Trophoblast cell (in vitro differentiated cells and primary cell): Measurements from ENCODE around the gene DLGAP1.

Experiments
- DNase-seq, 2 donors: peaks; one replicate each; pipeline ENCODE4 v3.0.0-alpha.2; 2016
- H2AFZ ChIP-seq: 2 replicates; pipeline ENCODE4 v1.6.1; 2013; ENCODE audit warnings: low read length, moderate library complexity, mild to moderate bottlenecking; ENCODE audit not compliant: insufficient read depth, poor library complexity
- H2AK5ac ChIP-seq: 2 replicates; pipeline ENCODE4 v1.6.1; 2013; ENCODE audit warnings: mild to moderate bottlenecking, low read length
- H2BK120ac ChIP-seq: 2 replicates; pipeline ENCODE4 v1.6.1; 2013; ENCODE audit warnings: low read length, mild to moderate bottlenecking, moderate library complexity; ENCODE audit not compliant: insufficient read depth, poor library complexity
- H2BK12ac ChIP-seq: 2 replicates; pipeline ENCODE4 v1.6.1; 2013; ENCODE audit warnings: mild to moderate bottlenecking, low read length, moderate library complexity
- H2BK5ac ChIP-seq: 2 replicates; pipeline ENCODE4 v1.6.1; 2013; ENCODE audit warnings: low read length, low read depth, moderate library complexity, mild to moderate bottlenecking; ENCODE audit not compliant: poor library complexity
- H3K14ac ChIP-seq: 2 replicates; pipeline ENCODE4 v1.6.1; 2013; ENCODE audit warnings: mild to moderate bottlenecking, low read length
- H3K18ac ChIP-seq: 2 replicates; pipeline ENCODE4 v1.6.1; 2013; ENCODE audit warnings: mild to moderate bottlenecking, low read length
- H3K23ac ChIP-seq: 2 replicates; pipeline ENCODE4 v1.6.1; 2013; ENCODE audit warnings: low read length
- H3K27ac ChIP-seq: 2 replicates; pipeline ENCODE4 v1.5.1; 2013; ENCODE audit warnings: low read depth, mild to moderate bottlenecking, inconsistent platforms, low read length, moderate library complexity
- H3K27me3 ChIP-seq: 2 replicates; pipeline ENCODE4 v1.6.1; 2013; ENCODE audit warnings: inconsistent platforms, mild to moderate bottlenecking, low read length, moderate library complexity; ENCODE audit not compliant: insufficient read depth
- H3K36me3 ChIP-seq, 2 experiments: 1 replicate in 1 of 2; 2 replicates in 1 of 2; pipeline ENCODE4 v1.6.1; 2013; ENCODE audit warnings: low read length in 2 of 2, mild to moderate bottlenecking in 2 of 2, moderate library complexity in 1 of 2; ENCODE audit not compliant: insufficient read depth in 2 of 2, control insufficient read depth in 1 of 2
- H3K4ac ChIP-seq: 2 replicates; pipeline ENCODE4 v1.6.1; 2013; ENCODE audit warnings: low read depth, mild to moderate bottlenecking, low read length, moderate library complexity
- H3K4me1 ChIP-seq, 2 experiments: 1 replicate in 1 of 2; 2 replicates in 1 of 2; pipeline ENCODE4 v1.6.1; 2013; ENCODE audit warnings: low read length in 2 of 2, mild to moderate bottlenecking in 2 of 2, moderate library complexity in 1 of 2; ENCODE audit not compliant: insufficient read depth in 2 of 2, control insufficient read depth in 1 of 2
- H3K4me2 ChIP-seq: 2 replicates; pipeline ENCODE4 v1.6.1; 2013; ENCODE audit warnings: inconsistent platforms, mild to moderate bottlenecking, low read length, moderate library complexity
- H3K4me3 ChIP-seq: 2 replicates; pipeline ENCODE4 v1.5.1; 2013; ENCODE audit warnings: mild to moderate bottlenecking, low read depth, low read length, inconsistent platforms
- H3K79me1 ChIP-seq: one replicate; pipeline ENCODE4 v1.6.1; 2013; ENCODE audit warnings: low read length
- H3K79me2 ChIP-seq: 2 replicates; pipeline ENCODE4 v1.6.1; 2013; ENCODE audit warnings: low read length, mild to moderate bottlenecking; ENCODE audit not compliant: control insufficient read depth, insufficient read depth, poor library complexity
- H3K9ac ChIP-seq: 2 replicates; pipeline ENCODE4 v1.6.1; 2013; ENCODE audit warnings: mild to moderate bottlenecking, low read length
- H3K9me3 ChIP-seq: 2 replicates; pipeline ENCODE4 v1.6.1; 2013; ENCODE audit warnings: low read depth, mild to moderate bottlenecking, control low read depth, inconsistent platforms, low read length; ENCODE audit not compliant: insufficient read depth
- H4K12ac ChIP-seq: 2 replicates; pipeline ENCODE4 v1.6.1; 2013; ENCODE audit warnings: low read depth, mild to moderate bottlenecking, low read length, moderate library complexity
- H4K8ac ChIP-seq: 2 replicates; pipeline ENCODE4 v1.6.1; 2013; ENCODE audit warnings: low read depth, mild to moderate bottlenecking, low read length, moderate library complexity
- H4K91ac ChIP-seq: one replicate; pipeline ENCODE4 v1.6.1; 2013; ENCODE audit warnings: low read depth, mild to moderate bottlenecking, low read length, moderate library complexity
- WGBS: extraction: QIAGEN DNeasy Blood & Tissue Kit; methylation state at CpG from one replicate; pipeline ENCODE4 v1.1.7; 2013; ENCODE audit warnings: missing lambda C conversion rate; ENCODE audit not compliant: insufficient read length, insufficient coverage; ENCODE audit errors: extremely low coverage; 5-methylcytosine and 5-hydroxymethylcytosine counted together

The DLGAP1 gene

GRCh38 chr18:3725115-3725514 lies 730.0 kb downstream of the DLGAP1 start:
- no peak overlapping the region for H4K8ac ChIP-seq
- no peaks in the 10 kb centered on the region for H3K79me2 ChIP-seq
- DNase-seq, result no peak
- H3K9me3 ChIP-seq, result peaks cover 2% of the 10 kb centered on the region
- no peak overlapping the region for H3K23ac ChIP-seq
- no peak overlapping the region for H3K9ac ChIP-seq
- no peak overlapping the region for H3K4me3 ChIP-seq
- no peaks in the 10 kb centered on the region for H3K27me3 ChIP-seq
- no CpG with 5 or more reads among the region's 2 CpGs for WGBS
- no peak overlapping the region for H2BK120ac ChIP-seq
- no peak overlapping the region for H3K4me2 ChIP-seq
- H4K12ac ChIP-seq, result no peak overlapping the region
- H2BK5ac ChIP-seq, result no peak overlapping the region
- no peak overlapping the region for H2AFZ ChIP-seq
- H3K4ac ChIP-seq, result no peak overlapping the region
- no peak overlapping the region for H2AK5ac ChIP-seq
- H3K18ac ChIP-seq, result no peak overlapping the region
- H2BK12ac ChIP-seq, result no peak overlapping the region
- no peaks in the 10 kb centered on the region for H3K36me3 ChIP-seq
- no peak overlapping the region for H4K91ac ChIP-seq
- H3K4me1 ChIP-seq, result peaks cover 2 to 4% of the 10 kb centered on the region in 2 experiments
- no peak overlapping the region for H3K14ac ChIP-seq
- H3K79me1 ChIP-seq, result no peaks in the 10 kb centered on the region
- no peak overlapping the region for H3K27ac ChIP-seq

DNA sequence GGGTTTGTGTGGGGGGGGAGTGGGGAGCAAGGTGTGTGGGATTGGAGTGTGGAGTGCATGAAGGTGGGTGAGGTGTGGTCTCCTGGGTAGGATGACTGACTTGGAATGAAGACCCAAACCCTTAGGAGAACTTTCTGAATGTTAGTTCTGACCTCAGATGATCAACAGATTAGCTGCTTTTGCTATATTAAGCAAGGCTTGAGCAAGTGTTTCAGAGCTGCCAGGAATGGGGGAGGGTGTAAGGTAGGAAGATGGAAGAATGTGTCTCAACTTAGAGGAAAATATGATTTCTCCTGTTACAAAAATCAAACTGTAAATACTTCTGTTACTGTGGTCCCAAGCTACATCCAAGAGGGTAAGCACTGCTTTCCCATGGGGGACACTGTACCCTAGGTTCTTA lies 731.6 kb downstream of the DLGAP1 start:
- H3K79me2 ChIP-seq, result no peaks in the 10 kb centered on the region
- H3K4ac ChIP-seq, result no peak overlapping the region
- H4K91ac ChIP-seq, result no peak overlapping the region
- H2BK5ac ChIP-seq, result no peak overlapping the region
- H3K18ac ChIP-seq, result no peak overlapping the region
- no peak overlapping the region for H3K23ac ChIP-seq
- H3K36me3 ChIP-seq, result no peaks in the 10 kb centered on the region
- H3K4me3 ChIP-seq, result no peak overlapping the region
- H3K14ac ChIP-seq, result no peak overlapping the region
- H3K27me3 ChIP-seq, result no peaks in the 10 kb centered on the region
- no peak overlapping the region for H2BK12ac ChIP-seq
- H3K79me1 ChIP-seq, result no peaks in the 10 kb centered on the region
- no peak overlapping the region for H2AK5ac ChIP-seq
- no peak overlapping the region for H2AFZ ChIP-seq
- no peak overlapping the region for H2BK120ac ChIP-seq
- no peak overlapping the region for H3K4me2 ChIP-seq
- no peak overlapping the region for H4K12ac ChIP-seq
- no peak overlapping the region for H3K27ac ChIP-seq
- H3K4me1 ChIP-seq, result peaks cover 2 to 4% of the 10 kb centered on the region in 2 experiments
- no peaks in the 10 kb centered on the region for H3K9me3 ChIP-seq
- DNase-seq, result no peak
- H3K9ac ChIP-seq, result no peak overlapping the region
- H4K8ac ChIP-seq, result no peak overlapping the region

GRCh38 chr18:3722649-3723433 lies 732.3 kb downstream of the DLGAP1 start:
- Histone ChIP-seq H3K4ac (no peak overlapping the region), H4K91ac (no peak overlapping the region), H3K27ac (no peak overlapping the region), H3K9ac (no peak overlapping the region), H2AK5ac (no peak overlapping the region), H3K79me1 (no peaks in the 10 kb centered on the region), H2BK5ac (no peak overlapping the region), H3K79me2 (no peaks in the 10 kb centered on the region), H3K9me3 (no peaks in the 10 kb centered on the region), H3K14ac (no peak overlapping the region), H3K4me1 (peaks cover 2 to 4% of the 10 kb centered on the region in 2 experiments), H3K23ac (no peak overlapping the region), H3K4me3 (no peak overlapping the region), H4K8ac (no peak overlapping the region), H2BK120ac (no peak overlapping the region), H3K36me3 (no peaks in the 10 kb centered on the region), H3K27me3 (no peaks in the 10 kb centered on the region), H3K18ac (no peak overlapping the region), H3K4me2 (no peak overlapping the region), H4K12ac (no peak overlapping the region), H2BK12ac (no peak overlapping the region), H2AFZ (no peak overlapping the region)
- WGBS, result no CpG with 5 or more reads among the region's 5 CpGs
- DNase-seq, result no peak

- no peak overlapping the region for H2AK5ac ChIP-seq
- H2BK120ac ChIP-seq, result no peak overlapping the region
- no peak overlapping the region for H3K4ac ChIP-seq
- no peak overlapping the region for H4K12ac ChIP-seq
- H3K27ac ChIP-seq, result no peak overlapping the region
- H3K9ac ChIP-seq, result no peak overlapping the region
- H3K4me2 ChIP-seq, result no peak overlapping the region
- no peak overlapping the region for H2BK5ac ChIP-seq
- H4K8ac ChIP-seq, result no peak overlapping the region
- WGBS, result no CpG with 5 or more reads among the region's 7 CpGs
- H3K79me1 ChIP-seq, result no peaks in the 10 kb centered on the region
- H3K4me3 ChIP-seq, result no peak overlapping the region
- H3K36me3 ChIP-seq, result no peaks in the 10 kb centered on the region
- H3K79me2 ChIP-seq, result no peaks in the 10 kb centered on the region
- H3K27me3 ChIP-seq, result no peaks in the 10 kb centered on the region
- DNase-seq, result peak in 1 of 2 donors; percentile 11
- H4K91ac ChIP-seq, result peak overlapping the region; percentile 5
- H2AFZ ChIP-seq, result no peak overlapping the region
- no peak overlapping the region for H3K23ac ChIP-seq
- no peak overlapping the region for H3K18ac ChIP-seq
- no peak overlapping the region for H3K14ac ChIP-seq
- no peak overlapping the region for H2BK12ac ChIP-seq
- H3K4me1 ChIP-seq, result peaks cover 2% of the 10 kb centered on the region in 2 experiments
- H3K9me3 ChIP-seq, result no peaks in the 10 kb centered on the region
Observed at GRCh38 chr18:3721771-3722648, 733.1 kb downstream of the DLGAP1 start.
